ENCODE data around the gene DYRK3. TPM values are rescaled to one million over a fixed set of nuclear protein-coding genes. Genes with fewer than 3 reads are reported as not detected.

The DYRK3 gene
- total RNA-seq, 2 experiments from 2014 or later: 1.6 to 1.7 TPM

DNA sequence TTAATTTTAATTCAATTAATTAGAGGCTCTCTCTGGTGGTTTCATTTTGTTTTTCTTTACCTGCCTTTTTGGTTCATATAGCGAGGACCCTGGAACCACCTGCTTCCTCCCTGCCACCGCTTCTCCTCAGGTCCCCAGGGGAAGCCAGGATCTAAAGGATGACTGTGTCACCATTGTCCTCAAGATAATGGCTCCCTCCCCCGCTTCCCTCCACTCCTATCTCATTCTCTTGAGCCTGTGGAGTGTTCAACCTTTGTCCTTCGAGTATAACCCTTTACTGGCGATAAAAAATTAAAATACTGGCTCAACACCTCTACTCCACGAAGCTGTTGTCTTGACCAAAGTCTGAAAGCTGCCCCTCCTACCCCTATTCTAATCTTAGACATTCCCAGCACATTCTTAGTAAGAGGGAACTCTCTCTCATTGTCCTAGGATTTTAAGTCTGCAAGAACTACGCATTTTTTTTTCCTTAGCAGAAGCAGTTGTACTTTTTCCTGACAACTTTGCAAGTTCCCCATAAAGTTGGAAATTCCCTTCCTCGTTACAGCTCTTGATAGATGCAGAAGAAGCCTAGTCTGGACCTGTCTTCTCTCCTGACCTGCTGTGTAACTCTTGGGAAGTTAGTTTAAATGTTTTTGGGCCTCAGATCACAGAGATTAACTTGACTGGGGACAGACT is 36.8 kb downstream of the DYRK3 start:
- Mint-ChIP-seq H3K27ac (no peak overlapping the region), H3K9me3 (no peaks in the 10 kb centered on the region), H3K36me3 (ENCODE audit: low read depth) (no peaks in the 10 kb centered on the region), H3K4me3 (no peak overlapping the region), H3K27me3 (no peaks in the 10 kb centered on the region), H3K4me1 (ENCODE audit: low read depth) (no peaks in the 10 kb centered on the region)
- intact Hi-C loops (cut with DNase I, micrococcal nuclease): no loop called here
- POLR2A ChIA-PET: no interaction called here
- CTCF ChIA-PET: interaction anchor here (1.1 to 1.4 kb wide), 3 partner anchors 8 to 37 kb away, joined by 3 to 6 read pairs (median 3); partner anchors contain the start of gene MAPKAPK2
- H3K9me3 ChIP-seq (ENCODE audit: control insufficient read depth in 1 of 2, insufficient read depth in 1 of 2, low read length in 2 of 2): no peaks in the 10 kb centered on the region
- peaks cover 0 to 2% of the 10 kb centered on the region in 2 experiments for H3K27me3 ChIP-seq (ENCODE audit: control insufficient read depth in 1 of 2, insufficient read depth in 2 of 2, low read length in 2 of 2)
- no peak overlapping the region for H3K27ac ChIP-seq (ENCODE audit: low read depth in 1 of 2, low read length in 2 of 2)
- TF ChIP-seq, protein P1, sequence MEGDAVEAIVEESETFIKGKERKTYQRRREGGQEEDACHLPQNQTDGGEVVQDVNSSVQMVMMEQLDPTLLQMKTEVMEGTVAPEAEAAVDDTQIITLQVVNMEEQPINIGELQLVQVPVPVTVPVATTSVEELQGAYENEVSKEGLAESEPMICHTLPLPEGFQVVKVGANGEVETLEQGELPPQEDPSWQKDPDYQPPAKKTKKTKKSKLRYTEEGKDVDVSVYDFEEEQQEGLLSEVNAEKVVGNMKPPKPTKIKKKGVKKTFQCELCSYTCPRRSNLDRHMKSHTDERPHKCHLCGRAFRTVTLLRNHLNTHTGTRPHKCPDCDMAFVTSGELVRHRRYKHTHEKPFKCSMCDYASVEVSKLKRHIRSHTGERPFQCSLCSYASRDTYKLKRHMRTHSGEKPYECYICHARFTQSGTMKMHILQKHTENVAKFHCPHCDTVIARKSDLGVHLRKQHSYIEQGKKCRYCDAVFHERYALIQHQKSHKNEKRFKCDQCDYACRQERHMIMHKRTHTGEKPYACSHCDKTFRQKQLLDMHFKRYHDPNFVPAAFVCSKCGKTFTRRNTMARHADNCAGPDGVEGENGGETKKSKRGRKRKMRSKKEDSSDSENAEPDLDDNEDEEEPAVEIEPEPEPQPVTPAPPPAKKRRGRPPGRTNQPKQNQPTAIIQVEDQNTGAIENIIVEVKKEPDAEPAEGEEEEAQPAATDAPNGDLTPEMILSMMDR (IDR thresholded peaks at IDR 0.05): no peak
- no peak overlapping the region for H3K4me3 ChIP-seq (ENCODE audit: low read length)
- DNase-seq (no peak), ATAC-seq (ENCODE audit: poor library complexity) (no peak)
- peaks cover 10% of the 10 kb centered on the region for H3K4me1 ChIP-seq (ENCODE audit: insufficient read depth, low read length)
- H3K36me3 ChIP-seq (ENCODE audit: insufficient read depth, low read length): no peaks in the 10 kb centered on the region

DNA sequence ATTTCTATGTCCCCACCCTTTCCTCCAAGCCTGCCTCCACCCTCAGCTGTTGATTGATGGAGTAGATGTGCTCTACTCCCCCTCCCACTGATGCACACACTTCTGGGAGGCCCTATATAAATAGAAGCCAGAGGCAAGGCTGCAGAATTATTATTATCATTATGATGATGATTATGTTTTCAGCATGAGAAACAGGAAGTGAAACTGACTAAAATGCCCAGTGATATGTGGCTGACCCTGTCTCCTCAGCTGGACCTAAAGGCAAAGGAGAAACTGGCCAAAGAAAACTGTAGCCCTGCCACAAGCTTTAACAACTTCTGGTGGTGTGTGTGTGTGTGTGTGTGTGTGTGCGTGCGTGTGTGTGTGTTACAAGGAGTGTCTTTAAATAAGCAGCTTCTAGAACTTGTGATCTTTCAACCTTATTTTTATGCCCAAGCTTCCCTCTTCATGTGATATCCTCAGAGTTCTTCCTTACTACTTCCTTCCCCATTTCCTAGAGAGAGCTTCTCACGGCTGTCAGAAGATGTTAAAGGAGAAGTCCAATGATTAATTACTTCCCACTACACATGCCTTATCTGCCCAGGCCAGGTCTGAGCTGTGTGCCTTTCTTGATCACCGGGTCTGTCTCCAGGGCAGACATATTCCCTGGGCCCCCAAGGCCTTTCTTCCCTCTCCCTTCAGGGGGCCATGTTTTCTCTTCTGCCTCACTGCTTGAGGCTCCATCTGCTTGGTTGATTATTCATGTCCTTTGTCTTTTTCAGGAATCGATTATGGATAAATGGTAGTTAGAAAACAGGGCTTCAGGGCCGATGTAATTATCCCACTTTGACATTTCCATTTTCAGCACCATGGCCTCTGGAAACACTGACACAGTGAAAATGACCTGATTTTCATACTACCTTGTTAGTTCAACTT is 37.8 kb downstream of the DYRK3 start:
- no peak overlapping the region for H3K27ac Mint-ChIP-seq
- H3K4me1 Mint-ChIP-seq (ENCODE audit: low read depth): no peaks in the 10 kb centered on the region
- Histone ChIP-seq H3K4me1 (ENCODE audit: insufficient read depth, low read length) (peaks cover 8% of the 10 kb centered on the region), H3K4me3 (ENCODE audit: low read length) (no peak overlapping the region), H3K36me3 (ENCODE audit: insufficient read depth, low read length) (no peaks in the 10 kb centered on the region), H3K27me3 (ENCODE audit: control insufficient read depth in 1 of 2, insufficient read depth in 2 of 2, low read length in 2 of 2) (peaks cover 0 to 2% of the 10 kb centered on the region in 2 experiments), H3K9me3 (ENCODE audit: control insufficient read depth in 1 of 2, insufficient read depth in 1 of 2, low read length in 2 of 2) (no peaks in the 10 kb centered on the region), H3K27ac (ENCODE audit: low read depth in 1 of 2, low read length in 2 of 2) (no peak overlapping the region)
- DNase-seq (peak in 2 of 14 experiments; percentile 40 to 50), ATAC-seq (ENCODE audit: poor library complexity) (no peak)
- ChIA-PET POLR2A (no interaction called here), CTCF (interaction anchor here (1.1 to 1.4 kb wide), 3 partner anchors 9 to 38 kb away, joined by 3 to 6 read pairs (median 3); partner anchors contain the start of gene MAPKAPK2)
- TF ChIP-seq, protein P1 (IDR thresholded peaks at IDR 0.05): no peak
- intact Hi-C loops (cut with DNase I, micrococcal nuclease): no loop called here
- no peak overlapping the region for H3K4me3 Mint-ChIP-seq
- no peaks in the 10 kb centered on the region for H3K36me3 Mint-ChIP-seq (ENCODE audit: low read depth)
- H3K9me3 Mint-ChIP-seq: no peaks in the 10 kb centered on the region
- H3K27me3 Mint-ChIP-seq: no peaks in the 10 kb centered on the region

DNA sequence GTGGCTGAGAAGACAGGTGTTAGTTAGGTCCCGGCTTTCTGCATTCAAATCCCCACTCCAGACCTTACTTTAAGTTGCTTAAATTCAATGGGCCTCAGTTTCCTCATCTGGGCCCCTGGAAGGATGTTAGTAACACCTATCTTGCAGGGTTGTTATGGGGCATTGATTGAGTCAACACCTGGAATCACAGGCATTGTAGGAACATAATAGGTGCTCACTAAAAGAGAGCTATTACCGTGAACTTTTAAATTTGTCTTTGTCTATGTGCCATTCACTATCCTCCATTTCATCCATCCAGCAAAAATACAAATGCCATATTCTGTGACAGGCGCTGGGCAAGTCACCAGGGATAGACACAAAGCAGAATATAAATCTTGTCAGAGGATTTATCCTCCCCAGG is 38.9 kb downstream of the DYRK3 start:
- H3K27ac Mint-ChIP-seq: no peak overlapping the region
- ATAC-seq (ENCODE audit: poor library complexity) (no peak), DNase-seq (no peak)
- TF ChIP-seq, protein P1 (IDR thresholded peaks at IDR 0.05): no peak
- CTCF ChIA-PET: no interaction called here
- no peak overlapping the region for H3K4me3 Mint-ChIP-seq
- H3K27me3 ChIP-seq (ENCODE audit: control insufficient read depth in 1 of 2, insufficient read depth in 2 of 2, low read length in 2 of 2): peaks cover 0 to 2% of the 10 kb centered on the region in 2 experiments
- no peaks in the 10 kb centered on the region for H3K27me3 Mint-ChIP-seq
- no peaks in the 10 kb centered on the region for H3K4me1 Mint-ChIP-seq (ENCODE audit: low read depth)
- POLR2A ChIA-PET: no interaction called here
- peaks cover 3% of the 10 kb centered on the region for H3K4me1 ChIP-seq (ENCODE audit: insufficient read depth, low read length)
- no peaks in the 10 kb centered on the region for H3K36me3 ChIP-seq (ENCODE audit: insufficient read depth, low read length)
- no peaks in the 10 kb centered on the region for H3K9me3 ChIP-seq (ENCODE audit: control insufficient read depth in 1 of 2, insufficient read depth in 1 of 2, low read length in 2 of 2)
- no peak overlapping the region for H3K4me3 ChIP-seq (ENCODE audit: low read length)
- H3K36me3 Mint-ChIP-seq (ENCODE audit: low read depth): no peaks in the 10 kb centered on the region
- intact Hi-C loops (cut with DNase I, micrococcal nuclease): no loop called here
- H3K9me3 Mint-ChIP-seq: no peaks in the 10 kb centered on the region
- H3K27ac ChIP-seq (ENCODE audit: low read depth in 1 of 2, low read length in 2 of 2): no peak overlapping the region
